ENCODE data around the gene ZCCHC8. TPM values are rescaled to one million over a fixed set of nuclear protein-coding genes. Genes with fewer than 3 reads are reported as not detected.

The ZCCHC8 gene
- total and polyA plus RNA-seq, 2 donors (not counting 3 experiments of a cell fraction or from before 2014, with no cell fraction given) = 10.0 to 24.4 TPM

DNA sequence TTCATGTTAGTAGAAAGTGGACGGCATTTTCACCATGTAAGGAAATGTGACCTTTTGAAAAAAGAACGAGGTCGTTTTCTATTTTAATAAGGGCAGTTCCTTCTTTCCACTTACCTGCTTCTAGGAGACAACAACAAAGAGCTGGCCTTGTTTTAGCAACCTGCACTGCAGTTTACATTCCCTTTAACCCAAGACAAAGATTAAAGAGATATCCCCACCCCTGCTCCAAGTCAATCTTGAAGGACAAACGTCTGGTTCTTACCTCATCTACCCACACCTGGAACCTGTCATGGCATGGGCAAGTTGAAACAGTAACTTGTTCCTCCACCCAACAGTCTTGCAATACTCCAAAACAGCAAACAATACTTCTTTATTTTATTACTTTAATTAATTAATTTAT is 32.7 kb downstream of the ZCCHC8 start:
- dilution Hi-C loops (cut with MboI; ENCODE audit: extremely low pct_ligation_motif_present, low sequenced_read_pairs) = no loop called here
- BruUV-seq (replicated peaks) = no TSS peak
- no peak for FAIRE-seq
- Histone ChIP-seq H2AFZ (ENCODE audit: low read depth, low read length) (no peak overlapping the region), H3K4me1 (ENCODE audit: control insufficient read depth, extremely low read depth, insufficient read depth, low read length) (peaks cover 13% of the 10 kb centered on the region), H3K27me3 (ENCODE audit: control insufficient read depth in 2 of 2, insufficient read depth in 2 of 2, low read length in 2 of 2) (no peaks in the 10 kb centered on the region), H3K9me3 (replicated peaks; ENCODE audit: control insufficient read depth, insufficient read depth, low read length) (no peaks in the 10 kb centered on the region), H3K36me3 (ENCODE audit: control insufficient read depth in 2 of 2, extremely low read depth in 1 of 2, insufficient read depth in 2 of 2, low read length in 2 of 2) (peaks cover 0 to 2% of the 10 kb centered on the region in 2 experiments), H3K4me3 (replicated peaks in 1 of 3; ENCODE audit: insufficient read depth in 1 of 3, low read depth in 1 of 3, low read length in 3 of 3) (no peak overlapping the region), H4K20me1 (replicated peaks; ENCODE audit: control insufficient read depth, extremely low read depth, insufficient read depth, low read length) (no peaks in the 10 kb centered on the region), H3K9ac (replicated peaks; ENCODE audit: extremely low read depth, insufficient read depth, low read length) (no peak overlapping the region), H3K9me1 (replicated peaks; ENCODE audit: control insufficient read depth, extremely low read depth, insufficient read depth, low read length) (no peaks in the 10 kb centered on the region), H3K4me2 (ENCODE audit: insufficient read depth, low read length) (no peak overlapping the region), H3K27ac (ENCODE audit: insufficient read depth, low read depth, low read length) (no peak overlapping the region), H3K79me2 (ENCODE audit: control insufficient read depth, insufficient read depth, low read length) (no peaks in the 10 kb centered on the region)
- POLR2A ChIA-PET = no interaction called here
- TF ChIP-seq EZH2 (IDR thresholded peaks at IDR 0.05; ENCODE audit: borderline replicate concordance, low read depth, low read length, severe bottlenecking) = no peak
- TF ChIP-seq FOS (IDR thresholded peaks at IDR 0.05; ENCODE audit: borderline replicate concordance, insufficient read depth, low read length) = no peak
- TF ChIP-seq MYC (IDR thresholded peaks at IDR 0.05; ENCODE audit: low read depth, low read length) = no peak
- TF ChIP-seq POLR2AphosphoS5 (IDR thresholded peaks at IDR 0.05; ENCODE audit: insufficient read depth, low read depth, low read length) = no peak
- TF ChIP-seq, protein P1, sequence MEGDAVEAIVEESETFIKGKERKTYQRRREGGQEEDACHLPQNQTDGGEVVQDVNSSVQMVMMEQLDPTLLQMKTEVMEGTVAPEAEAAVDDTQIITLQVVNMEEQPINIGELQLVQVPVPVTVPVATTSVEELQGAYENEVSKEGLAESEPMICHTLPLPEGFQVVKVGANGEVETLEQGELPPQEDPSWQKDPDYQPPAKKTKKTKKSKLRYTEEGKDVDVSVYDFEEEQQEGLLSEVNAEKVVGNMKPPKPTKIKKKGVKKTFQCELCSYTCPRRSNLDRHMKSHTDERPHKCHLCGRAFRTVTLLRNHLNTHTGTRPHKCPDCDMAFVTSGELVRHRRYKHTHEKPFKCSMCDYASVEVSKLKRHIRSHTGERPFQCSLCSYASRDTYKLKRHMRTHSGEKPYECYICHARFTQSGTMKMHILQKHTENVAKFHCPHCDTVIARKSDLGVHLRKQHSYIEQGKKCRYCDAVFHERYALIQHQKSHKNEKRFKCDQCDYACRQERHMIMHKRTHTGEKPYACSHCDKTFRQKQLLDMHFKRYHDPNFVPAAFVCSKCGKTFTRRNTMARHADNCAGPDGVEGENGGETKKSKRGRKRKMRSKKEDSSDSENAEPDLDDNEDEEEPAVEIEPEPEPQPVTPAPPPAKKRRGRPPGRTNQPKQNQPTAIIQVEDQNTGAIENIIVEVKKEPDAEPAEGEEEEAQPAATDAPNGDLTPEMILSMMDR (IDR thresholded peaks at IDR 0.05; ENCODE audit: extremely low read depth in 1 of 2, insufficient read depth in 1 of 2, low read depth in 1 of 2, low read length in 2 of 2) = no peak
- TF ChIP-seq POLR2A (IDR thresholded peaks at IDR 0.05; ENCODE audit: low read depth, low read length) = no peak
- TF ChIP-seq, protein P2, sequence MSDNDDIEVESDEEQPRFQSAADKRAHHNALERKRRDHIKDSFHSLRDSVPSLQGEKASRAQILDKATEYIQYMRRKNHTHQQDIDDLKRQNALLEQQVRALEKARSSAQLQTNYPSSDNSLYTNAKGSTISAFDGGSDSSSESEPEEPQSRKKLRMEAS (IDR thresholded peaks at IDR 0.05; ENCODE audit: insufficient read depth, insufficient read length) = no peak
- no peak for TF ChIP-seq GATA2 (IDR thresholded peaks at IDR 0.05; ENCODE audit: insufficient read depth, insufficient read length, low read depth, low read length)
- no peak for TF ChIP-seq JUN (IDR thresholded peaks at IDR 0.05; ENCODE audit: borderline replicate concordance, insufficient read depth, insufficient read length, low read depth)
- intact Hi-C loops (cut with micrococcal nuclease) = no loop called here
- CTCF ChIA-PET = interaction anchor here (4.9 kb wide), 1 partner anchor 68 kb away, joined by 428 read pairs; no protein-coding TSS in a partner anchor
- no peak for DNase-seq (ENCODE audit: low read depth, low spot score)
